Body of pancreas (tissue), 4 donors: ENCODE results near the gene CADM1. TPM values are rescaled to one million over a fixed set of nuclear protein-coding genes. Genes with fewer than 3 reads are reported as not detected.

ENCODE experiments used
- ATAC-seq: fragments of 150-250 bp; one replicate; pipeline ENCODE4 v1.9.1; 2016
- DNase-seq, 4 donors: peaks; one replicate each; pipeline ENCODE4 v3.0.0-alpha.2; 2019
- H3K27ac ChIP-seq, 4 donors: fragments of 200-600 bp; sonication (generic); 1 replicate in 3 of 4; 2 replicates in 1 of 4; pipeline versions ENCODE4 v1.5.1 to v1.6.1; 2016 to 2019; ENCODE audit warnings: mild to moderate bottlenecking in 1 of 4, mixed read lengths in 1 of 4, moderate library complexity in 1 of 4
- H3K27me3 ChIP-seq, 2 donors: fragments of 200-600 bp; sonication (generic); one replicate each; pipeline ENCODE4 v1.6.0; 2016; ENCODE audit warnings: mild to moderate bottlenecking in 1 of 2
- H3K36me3 ChIP-seq, 2 donors: fragments of 200-600 bp; sonication (generic); replicated peaks in 1 of 2; 2 replicates each; pipeline ENCODE4 v1.5.1; 2016; ENCODE audit warnings: low read depth in 2 of 2; ENCODE audit not compliant: insufficient read depth in 1 of 2
- H3K4me1 ChIP-seq: fragments of 200-600 bp; sonication (generic); one replicate; pipeline ENCODE4 v1.6.0; 2016
- H3K4me3 ChIP-seq, 2 donors: fragments of 200-600 bp; sonication (generic); 1 replicate in 1 of 2; 2 replicates in 1 of 2; pipeline ENCODE4 v1.5.1; 2016 to 2019
- H3K9me3 ChIP-seq, 3 donors: fragments of 200-600 bp; sonication (generic); 1 replicate in 2 of 3; 2 replicates in 1 of 3; pipeline ENCODE4 v1.5.1; 2016
- CTCF ChIP-seq, 7 experiments: fragments of 450-650 bp in 4 of 7; fragments of 200-600 bp in 3 of 7; sonication (generic) in 3 of 7; IDR thresholded peaks; one replicate each; pipeline ENCODE4 v1.5.1; 2016 to 2019; ENCODE audit warnings: antibody characterized with exemption in 7 of 7
- POLR2A ChIP-seq, 3 donors: fragments of 450-650 bp; IDR thresholded peaks; one replicate each; pipeline ENCODE4 v1.6.1; 2016; ENCODE audit warnings: antibody characterized with exemption in 3 of 3, mild to moderate bottlenecking in 2 of 3
- WGBS, 2 donors: methylation state at CpG; one replicate each; pipeline ENCODE4 v1.1.5; 2017; 5-methylcytosine and 5-hydroxymethylcytosine counted together
- intact Hi-C: fragments of 100-400 bp; cut with DNase I; formaldehyde crosslinking; loops from one replicate; pipeline ENCODE4 v1.15.1; 2023
- total RNA-seq, 2 donors: library from RNA; depleted of rRNA; stranded (reverse); fragments of >200 nt; gene quantifications; one replicate each; pipeline ENCODE4 v1.1.0, GENCODE V29; 2016

Gene CADM1
- total RNA-seq, 2 donors from 2014 or later = 12.5 to 13.7 TPM

DNA sequence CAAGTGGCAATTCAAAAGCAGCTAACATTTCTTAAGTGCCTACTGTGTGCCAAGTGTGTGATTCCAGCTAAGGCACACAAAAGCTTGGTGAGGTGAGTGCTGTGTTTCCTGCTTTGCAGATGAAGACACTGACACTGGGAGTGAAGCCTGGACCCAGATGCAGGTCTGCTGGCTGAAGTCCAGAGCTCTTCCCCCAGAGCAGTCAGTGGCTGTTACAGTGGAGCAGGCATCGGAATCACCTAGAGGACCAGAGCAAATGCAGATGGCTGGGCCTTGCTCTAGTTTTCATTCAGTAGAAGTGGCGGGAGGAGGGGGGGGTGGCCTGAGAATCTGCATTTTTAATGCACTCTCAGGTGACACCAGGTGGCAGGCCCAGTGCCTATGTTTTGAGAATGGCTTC, 342.3 kb downstream of the CADM1 start:
- no peaks in the 10 kb centered on the region for H3K9me3 ChIP-seq
- H3K27me3 ChIP-seq = no peaks in the 10 kb centered on the region
- H3K27ac ChIP-seq = no peak overlapping the region
- WGBS, 2 donors = 65 to 73% methylated on average over 2 of the region's 2 CpGs
- TF ChIP-seq CTCF (IDR thresholded peaks at IDR 0.05) = no peak
- TF ChIP-seq POLR2A (IDR thresholded peaks at IDR 0.05) = no peak
- H3K4me1 ChIP-seq = no peaks in the 10 kb centered on the region
- no peak overlapping the region for H3K4me3 ChIP-seq
- H3K36me3 ChIP-seq = no peaks in the 10 kb centered on the region
- intact Hi-C loops = no loop called here
- DNase-seq (no peak), ATAC-seq (no peak)

DNA sequence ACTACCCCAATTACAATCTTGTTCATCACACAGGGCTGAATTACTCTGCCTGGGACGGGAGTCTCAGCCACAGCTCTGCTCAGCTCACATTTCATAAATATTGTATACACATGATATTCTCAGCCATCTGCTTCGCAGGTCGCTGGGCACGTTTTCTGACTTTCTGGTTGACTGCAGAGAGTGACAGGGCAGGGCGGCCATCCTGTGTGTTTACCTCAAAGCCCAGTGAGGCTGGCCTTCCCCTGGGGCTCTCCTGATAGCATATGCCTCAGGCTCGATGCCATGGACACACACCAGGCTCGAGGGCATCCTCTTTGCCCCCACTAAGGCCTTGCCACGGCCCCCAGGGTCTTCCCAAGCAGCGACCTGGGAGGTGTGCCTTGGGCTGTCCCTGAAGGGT, 345.0 kb downstream of the CADM1 start:
- Histone ChIP-seq H3K27me3 (no peaks in the 10 kb centered on the region), H3K9me3 (no peaks in the 10 kb centered on the region), H3K27ac (no peak overlapping the region), H3K36me3 (no peaks in the 10 kb centered on the region), H3K4me1 (no peaks in the 10 kb centered on the region), H3K4me3 (no peak overlapping the region)
- intact Hi-C loops = no loop called here
- no peak for TF ChIP-seq CTCF (IDR thresholded peaks at IDR 0.05)
- no peak for TF ChIP-seq POLR2A (IDR thresholded peaks at IDR 0.05)
- no peak for ATAC-seq
- 55% methylated on average over 4 to 9 of the region's 9 CpGs for WGBS, 2 donors
- no peak for DNase-seq

DNA sequence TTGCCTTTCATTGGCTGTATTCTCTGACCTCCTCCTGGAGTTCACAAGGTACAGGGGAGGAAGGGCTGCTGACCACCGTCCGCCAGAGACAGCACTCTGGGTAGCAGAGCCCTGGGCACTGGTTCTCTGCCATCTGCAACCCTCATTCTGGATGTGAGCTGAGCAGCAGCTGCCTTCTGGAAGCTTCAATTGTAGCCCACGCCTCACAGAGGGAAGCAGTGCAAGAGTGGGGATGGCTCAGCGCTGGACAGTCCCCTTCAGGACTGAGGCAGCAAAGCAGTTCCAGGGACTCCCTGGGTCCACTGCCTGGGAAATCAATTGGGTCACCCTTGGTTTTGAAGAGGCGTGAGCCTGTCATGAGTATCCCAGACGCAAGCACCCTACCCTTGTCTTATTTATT, 346.2 kb downstream of the CADM1 start:
- intact Hi-C loops = no loop called here
- no peak overlapping the region for H3K4me3 ChIP-seq
- no peak for TF ChIP-seq POLR2A (IDR thresholded peaks at IDR 0.05)
- TF ChIP-seq CTCF (IDR thresholded peaks at IDR 0.05) = no peak

DNA sequence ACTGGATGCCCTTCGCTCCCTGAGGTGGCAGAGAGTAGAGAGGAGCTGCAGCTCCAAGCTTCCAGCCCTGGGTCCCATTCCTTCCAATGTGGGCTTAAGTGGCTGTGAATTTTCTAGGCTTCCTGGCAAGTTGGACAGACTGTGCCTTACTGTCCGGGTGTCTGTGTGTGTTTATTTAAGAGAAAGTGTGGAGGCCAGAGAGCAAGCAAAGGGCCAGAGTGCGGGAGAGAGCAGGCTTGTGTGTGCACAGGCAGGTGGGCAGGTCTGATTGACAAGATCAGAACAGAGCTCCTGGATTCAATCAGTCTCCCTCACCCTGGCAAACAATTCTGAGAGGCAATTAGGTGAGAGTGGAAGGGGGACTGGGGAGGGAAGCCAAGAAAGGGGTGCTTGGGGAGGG, 347.0 kb downstream of the CADM1 start:
- Histone ChIP-seq H3K27ac (no peak overlapping the region), H3K36me3 (no peaks in the 10 kb centered on the region), H3K9me3 (no peaks in the 10 kb centered on the region), H3K27me3 (no peaks in the 10 kb centered on the region), H3K4me1 (no peaks in the 10 kb centered on the region), H3K4me3 (no peak overlapping the region)
- intact Hi-C loops = no loop called here
- no peak for DNase-seq
- 43 to 75% methylated on average over 3 of the region's 3 CpGs for WGBS, 2 donors
- ATAC-seq = no peak
- TF ChIP-seq POLR2A (IDR thresholded peaks at IDR 0.05) (no peak), CTCF (IDR thresholded peaks at IDR 0.05) (no peak)

More for the DNA sequence above, 346.2 kb downstream of the CADM1 start:
- H3K9me3 ChIP-seq = no peaks in the 10 kb centered on the region
- DNase-seq (no peak), ATAC-seq (no peak)
- H3K36me3 ChIP-seq = no peaks in the 10 kb centered on the region
- no peaks in the 10 kb centered on the region for H3K27me3 ChIP-seq
- 59 to 77% methylated on average over 5 to 6 of the region's 6 CpGs for WGBS, 2 donors
- H3K27ac ChIP-seq = no peak overlapping the region
- H3K4me1 ChIP-seq = no peaks in the 10 kb centered on the region

DNA sequence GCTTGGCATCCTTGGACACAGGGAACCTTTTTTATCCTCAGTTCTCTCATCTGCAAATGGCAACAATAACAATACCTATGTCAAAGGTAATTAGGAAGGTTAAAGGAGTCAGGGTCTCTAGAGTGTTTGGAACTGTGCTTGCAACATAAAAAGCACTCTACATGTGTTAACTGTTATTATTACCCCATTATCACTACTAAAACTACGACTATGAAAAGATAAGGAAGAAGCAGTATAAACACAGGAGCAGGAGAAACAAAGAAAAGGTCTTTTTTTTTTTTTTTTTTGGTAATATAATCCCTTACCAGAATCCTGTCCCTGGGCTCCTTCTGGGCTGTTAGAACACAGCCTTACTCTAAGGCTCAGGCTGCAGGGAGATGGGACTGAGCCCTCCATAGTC, 348.2 kb downstream of the CADM1 start:
- H3K4me1 ChIP-seq = no peaks in the 10 kb centered on the region
- no peaks in the 10 kb centered on the region for H3K27me3 ChIP-seq
- H3K9me3 ChIP-seq = no peaks in the 10 kb centered on the region
- ATAC-seq (no peak), DNase-seq (no peak)
- H3K36me3 ChIP-seq = no peaks in the 10 kb centered on the region
- no peak overlapping the region for H3K27ac ChIP-seq
- TF ChIP-seq CTCF (IDR thresholded peaks at IDR 0.05) = no peak
- no peak for TF ChIP-seq POLR2A (IDR thresholded peaks at IDR 0.05)
- intact Hi-C loops = no loop called here
- H3K4me3 ChIP-seq = no peak overlapping the region
- WGBS, 2 donors = 13 to 14% methylated on average over 1 of the region's 1 CpG
